ENCODE data around the gene CD300A.

CD300A gene

DNA sequence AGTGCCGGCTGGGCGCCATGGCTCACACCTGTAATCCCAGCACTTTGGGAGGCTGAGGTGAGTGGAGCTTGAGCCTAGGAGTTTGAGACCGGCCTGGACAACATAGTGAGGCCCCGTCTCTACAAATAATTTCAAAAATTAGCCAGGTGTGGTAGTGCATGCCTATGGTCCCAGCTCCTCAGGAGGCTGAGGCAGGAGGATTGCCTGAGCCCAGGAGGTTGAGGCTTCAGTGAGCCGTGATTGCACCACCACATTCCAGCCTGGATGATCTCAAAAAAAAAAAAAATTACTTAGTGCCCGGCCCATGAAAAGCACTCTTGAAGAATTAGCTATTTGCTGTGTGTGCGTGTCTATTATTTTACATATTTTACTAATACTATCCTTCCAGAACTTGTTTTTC, 24.9 kb upstream of the CD300A start:
- TF ChIP-seq, protein P1, sequence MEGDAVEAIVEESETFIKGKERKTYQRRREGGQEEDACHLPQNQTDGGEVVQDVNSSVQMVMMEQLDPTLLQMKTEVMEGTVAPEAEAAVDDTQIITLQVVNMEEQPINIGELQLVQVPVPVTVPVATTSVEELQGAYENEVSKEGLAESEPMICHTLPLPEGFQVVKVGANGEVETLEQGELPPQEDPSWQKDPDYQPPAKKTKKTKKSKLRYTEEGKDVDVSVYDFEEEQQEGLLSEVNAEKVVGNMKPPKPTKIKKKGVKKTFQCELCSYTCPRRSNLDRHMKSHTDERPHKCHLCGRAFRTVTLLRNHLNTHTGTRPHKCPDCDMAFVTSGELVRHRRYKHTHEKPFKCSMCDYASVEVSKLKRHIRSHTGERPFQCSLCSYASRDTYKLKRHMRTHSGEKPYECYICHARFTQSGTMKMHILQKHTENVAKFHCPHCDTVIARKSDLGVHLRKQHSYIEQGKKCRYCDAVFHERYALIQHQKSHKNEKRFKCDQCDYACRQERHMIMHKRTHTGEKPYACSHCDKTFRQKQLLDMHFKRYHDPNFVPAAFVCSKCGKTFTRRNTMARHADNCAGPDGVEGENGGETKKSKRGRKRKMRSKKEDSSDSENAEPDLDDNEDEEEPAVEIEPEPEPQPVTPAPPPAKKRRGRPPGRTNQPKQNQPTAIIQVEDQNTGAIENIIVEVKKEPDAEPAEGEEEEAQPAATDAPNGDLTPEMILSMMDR (IDR thresholded peaks at IDR 0.05; ENCODE audit: insufficient read depth, low read depth, low read length, missing control alignments), result no peak
- H3K4me3 ChIP-seq (ENCODE audit: low read length), result no peak overlapping the region
- no peak for DNase-seq (ENCODE audit: low read depth)

DNA sequence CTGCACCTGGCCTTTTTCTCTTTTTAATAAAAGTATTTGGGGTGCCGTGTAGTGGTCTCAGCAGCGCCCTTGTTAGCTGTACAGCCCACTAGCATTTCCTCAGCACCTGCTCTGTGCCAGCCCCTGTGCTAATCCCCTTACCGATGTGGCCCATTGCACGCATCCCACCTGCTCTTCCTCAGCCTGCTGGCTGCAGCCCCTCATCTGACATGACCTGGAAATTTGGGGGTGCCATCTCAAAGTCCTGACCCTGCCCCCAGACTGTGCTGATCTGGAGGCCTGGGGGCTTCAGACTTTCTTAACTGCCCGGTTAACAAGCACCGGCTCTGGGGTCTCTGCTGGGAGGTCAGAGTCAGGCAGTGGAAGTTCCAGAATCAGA, 24.2 kb upstream of the CD300A start:
- H3K4me3 ChIP-seq (ENCODE audit: low read length), result no peak overlapping the region

DNA sequence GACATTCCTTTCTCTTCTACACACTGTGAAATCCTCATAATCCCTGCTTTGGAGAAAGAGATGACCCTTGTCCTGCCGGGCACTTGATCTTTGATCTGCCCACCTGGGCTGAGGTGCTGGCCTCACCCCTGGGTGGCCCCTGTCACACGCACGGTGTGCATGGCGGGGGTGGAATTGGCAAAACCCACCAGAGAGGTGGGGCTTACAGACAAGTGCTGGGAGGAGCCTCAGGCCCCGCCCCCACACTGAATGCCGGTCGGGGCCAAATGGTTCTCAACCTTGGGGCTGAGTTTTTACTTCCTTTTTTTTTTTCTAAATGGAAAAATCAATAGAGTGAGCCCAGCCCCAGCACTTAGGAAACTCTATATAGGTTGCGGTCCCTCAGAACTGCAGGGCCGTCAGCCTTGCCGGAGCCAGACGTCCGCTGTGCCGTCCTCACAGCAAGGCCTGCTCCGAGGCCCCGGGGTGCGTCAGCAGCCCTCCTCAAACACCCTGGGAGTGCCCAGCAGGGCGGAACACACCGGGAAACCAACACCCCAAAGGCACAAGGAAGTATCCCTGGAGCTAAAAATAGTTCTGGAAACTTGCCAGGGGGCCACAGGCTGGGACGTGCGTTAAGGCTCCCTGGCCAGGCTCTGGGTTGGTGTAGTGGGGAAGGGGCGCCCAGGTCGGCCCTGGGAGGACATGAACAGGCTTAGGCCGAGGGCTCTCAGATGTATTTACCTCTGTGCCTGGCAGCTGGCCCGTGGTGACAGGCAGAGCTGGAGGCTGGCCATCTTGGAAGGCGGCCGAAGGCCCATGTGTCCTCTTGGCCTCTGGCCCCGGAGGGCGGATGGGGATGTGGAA, 23.5 kb upstream of the CD300A start:
- DNase-seq (ENCODE audit: low read depth), result peak; percentile 39
- H3K4me3 ChIP-seq (ENCODE audit: low read length), result no peak overlapping the region
- TF ChIP-seq, protein P1 (IDR thresholded peaks at IDR 0.05; ENCODE audit: insufficient read depth, low read depth, low read length, missing control alignments), result no peak

More for the DNA sequence above, 24.2 kb upstream of the CD300A start:
- TF ChIP-seq, protein P1 (IDR thresholded peaks at IDR 0.05; ENCODE audit: insufficient read depth, low read depth, low read length, missing control alignments), result no peak
- DNase-seq (ENCODE audit: low read depth), result no peak

DNA sequence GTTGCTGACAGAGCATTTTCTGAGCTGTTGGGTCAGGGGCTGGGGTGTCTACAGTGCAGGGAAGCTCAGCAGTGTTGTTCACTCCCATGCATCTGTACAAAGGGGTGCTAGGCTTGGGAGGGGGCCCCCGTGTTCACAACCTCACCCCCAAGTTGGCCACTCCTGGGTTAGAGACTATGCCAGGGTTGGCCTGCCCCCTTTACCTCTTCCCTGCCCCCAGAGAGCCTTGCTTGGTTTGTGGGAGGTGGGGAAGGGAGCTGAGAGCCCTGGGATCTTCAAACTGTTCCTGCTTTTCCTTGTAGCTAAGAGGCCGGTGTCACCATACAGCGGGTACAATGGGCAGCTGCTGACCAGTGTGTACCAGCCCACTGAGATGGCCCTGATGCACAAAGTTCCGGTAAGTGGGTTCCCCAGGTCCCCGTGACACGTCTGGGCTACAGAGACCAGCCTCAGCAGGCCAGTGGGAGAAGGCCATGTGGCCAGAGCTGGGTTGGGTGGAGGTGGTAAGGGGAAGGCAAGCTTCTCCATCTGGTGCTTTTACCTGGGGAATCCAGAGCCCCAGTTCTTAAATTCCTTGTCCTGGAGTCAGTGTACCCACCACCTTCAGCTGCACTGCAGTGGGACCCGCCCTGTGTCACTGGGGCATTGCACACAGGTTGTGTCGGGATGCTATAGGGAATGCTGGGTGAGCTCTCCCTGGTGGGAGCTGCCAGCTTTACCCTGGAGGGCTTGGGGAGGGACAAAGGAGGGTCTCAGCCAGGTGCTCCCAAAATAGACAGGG, 22.7 kb upstream of the CD300A start:
- DNase-seq (ENCODE audit: low read depth), result no peak
- H3K4me3 ChIP-seq (ENCODE audit: low read length), result no peak overlapping the region
- TF ChIP-seq, protein P1 (IDR thresholded peaks at IDR 0.05; ENCODE audit: insufficient read depth, low read depth, low read length, missing control alignments), result no peak

DNA sequence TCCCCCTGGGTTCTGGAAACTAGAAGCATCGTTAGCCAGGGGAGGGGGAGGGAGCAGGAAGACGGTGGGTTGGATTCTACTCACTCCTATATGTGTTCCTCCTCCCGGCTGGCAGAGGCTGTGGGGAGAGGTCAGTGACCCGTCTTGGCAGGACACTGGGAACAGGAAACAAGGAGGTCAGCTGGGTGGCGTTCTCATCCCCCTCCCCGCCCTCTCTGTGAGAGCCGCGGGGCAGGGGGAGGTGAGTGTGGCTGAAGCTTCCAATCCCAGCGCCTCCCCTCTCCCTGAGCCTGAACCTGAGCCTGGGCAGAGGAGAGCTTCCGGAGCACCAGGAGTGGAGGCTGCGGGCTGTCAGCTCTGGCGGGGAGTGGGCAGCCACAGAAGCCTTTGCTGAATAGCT, 22.0 kb upstream of the CD300A start:
- TF ChIP-seq, protein P1 (IDR thresholded peaks at IDR 0.05; ENCODE audit: insufficient read depth, low read depth, low read length, missing control alignments), result no peak
- no peak for DNase-seq (ENCODE audit: low read depth)

DNA sequence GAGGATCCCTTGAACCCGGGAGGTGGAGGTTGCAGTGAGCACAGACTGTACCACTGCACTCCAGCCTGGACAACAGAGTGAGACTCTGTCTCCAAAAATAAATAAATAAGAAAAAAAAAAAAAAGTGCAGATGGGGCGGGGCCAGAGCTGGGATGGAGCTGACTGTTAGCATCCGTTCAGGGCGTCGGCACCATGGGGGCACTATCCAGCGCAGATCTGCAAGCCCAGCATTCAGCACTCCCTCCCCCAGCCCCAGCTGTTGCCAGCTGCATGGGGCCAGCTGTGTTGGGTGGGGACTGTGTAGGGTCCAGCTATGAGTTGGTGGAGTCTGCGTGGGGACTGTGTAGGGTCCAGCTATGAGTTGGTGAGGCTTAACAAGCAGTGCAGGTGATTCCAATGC, 21.3 kb upstream of the CD300A start:
- no peak overlapping the region for H3K4me3 ChIP-seq (ENCODE audit: low read length)
- no peak for DNase-seq (ENCODE audit: low read depth)
- TF ChIP-seq, protein P1 (IDR thresholded peaks at IDR 0.05; ENCODE audit: insufficient read depth, low read depth, low read length, missing control alignments), result no peak

More for the DNA sequence above, 22.0 kb upstream of the CD300A start:
- no peak overlapping the region for H3K4me3 ChIP-seq (ENCODE audit: low read length)
